OCI-LY7 (cell line): ENCODE results near the gene PRR4. TPM values are rescaled to one million over a fixed set of nuclear protein-coding genes. Genes with fewer than 3 reads are reported as not detected.

Experiments used
- Bru-seq: library from RNA; stranded (reverse); fragments of 400-500 nt; gene quantifications from one replicate; lab custom pipeline; 2021; lab: Mats Ljungman, UMichigan
- BruChase-seq, 2 experiments: library from RNA; stranded (reverse); fragments of 400-500 nt; gene quantifications; one replicate each; lab custom pipeline; 2021; lab: Mats Ljungman, UMichigan
- BruUV-seq: library from RNA; stranded (reverse); fragments of 400-500 nt; replicated peaks from 2 replicates; lab custom pipeline; 2021; lab: Mats Ljungman, UMichigan
- CTCF ChIA-PET: fragments of 300-600 bp; sonication (Branson Sonifier 250); formaldehyde crosslinking; loops from one replicate; lab custom pipeline; 2022; ENCODE audit warnings: antibody characterized with exemption; ENCODE audit not compliant: unreplicated experiment; lab: Charles Lee
- POLR2A ChIA-PET: fragments of 300-600 bp; sonication (Branson Sonifier 250); formaldehyde crosslinking; loops from one replicate; lab custom pipeline; 2022; ENCODE audit warnings: antibody characterized with exemption; lab: Charles Lee
- DNase-seq: peaks from one replicate; pipeline ENCODE4 v3.0.0-alpha.2; 2015; ENCODE audit warnings: low spot score
- H2AFZ ChIP-seq: fragments of 200-600 bp; sonication (generic), shearing (Covaris generic); 2 replicates; pipeline ENCODE4 v1.6.1; 2014; ENCODE audit warnings: mild to moderate bottlenecking, antibody characterized with exemption, low read length, moderate library complexity
- H3K27ac ChIP-seq: fragments of 200-600 bp; sonication (generic); 2 replicates; pipeline ENCODE4 v1.5.1; 2014; ENCODE audit warnings: mixed run types, low read depth, mild to moderate bottlenecking, moderate library complexity, low read length, inconsistent platforms; ENCODE audit not compliant: poor library complexity, severe bottlenecking
- H3K36me3 ChIP-seq: fragments of 200-600 bp; sonication (generic); 2 replicates; pipeline ENCODE4 v1.6.1; 2014; ENCODE audit warnings: mild to moderate bottlenecking, antibody characterized with exemption, low read length, moderate library complexity, mixed read lengths; ENCODE audit not compliant: insufficient read depth
- H3K4me1 ChIP-seq: fragments of 200-600 bp; sonication (generic); 2 replicates; pipeline ENCODE4 v1.5.1; 2014; ENCODE audit warnings: mild to moderate bottlenecking, low read length; ENCODE audit not compliant: insufficient read depth, poor library complexity, severe bottlenecking
- H3K4me2 ChIP-seq: fragments of 200-600 bp; sonication (generic); 2 replicates; pipeline ENCODE4 v1.6.1; 2014; ENCODE audit warnings: mild to moderate bottlenecking, low read length
- H3K4me3 ChIP-seq: fragments of 200-600 bp; sonication (generic); 2 replicates; pipeline ENCODE4 v1.5.1; 2014; ENCODE audit warnings: mild to moderate bottlenecking, low read depth, low read length; ENCODE audit not compliant: poor library complexity, severe bottlenecking
- H3K79me2 ChIP-seq: fragments of 200-600 bp; sonication (generic); 2 replicates; pipeline ENCODE4 v1.6.1; 2016; ENCODE audit warnings: low read depth, mild to moderate bottlenecking, low read length, moderate library complexity, mixed read lengths; ENCODE audit not compliant: insufficient read depth
- H3K9me2 ChIP-seq: fragments of 200-600 bp; sonication (generic); 2 replicates; pipeline ENCODE4 v1.6.1; 2016; ENCODE audit warnings: mild to moderate bottlenecking, low read length, mixed read lengths; ENCODE audit not compliant: insufficient read depth
- H3K9me3 ChIP-seq: fragments of 200-600 bp; sonication (generic); 2 replicates; pipeline ENCODE4 v1.6.1; 2014; ENCODE audit warnings: mild to moderate bottlenecking, mixed run types, low read length, mixed read lengths
- H4K20me1 ChIP-seq: fragments of 200-600 bp; sonication (generic); 2 replicates; pipeline ENCODE4 v1.6.1; 2014; ENCODE audit warnings: mild to moderate bottlenecking, antibody characterized with exemption, low read length, moderate library complexity, mixed read lengths; ENCODE audit not compliant: insufficient read depth
- CTCF ChIP-seq: fragments of 200-600 bp; sonication (generic); conservative IDR thresholded peaks from 2 replicates; pipeline ENCODE4 v1.5.1; 2014; ENCODE audit warnings: mild to moderate bottlenecking, antibody characterized with exemption, low read length, moderate library complexity, mixed read lengths
- EZH2phosphoT487 ChIP-seq: fragments of 200-600 bp; sonication (generic); IDR thresholded peaks from 2 replicates; pipeline ENCODE4 v1.6.1; 2018; ENCODE audit warnings: low read depth, borderline replicate concordance, mild to moderate bottlenecking, mixed run types, antibody characterized with exemption, low read length, moderate library complexity, mixed read lengths
- intact Hi-C: fragments of 100-400 bp; cut with micrococcal nuclease; formaldehyde crosslinking; loops from one replicate; pipeline ENCODE4 v1.10.0; 2022; ENCODE audit not compliant: unreplicated experiment
- long read RNA-seq: library from polyadenylated mRNA; stranded (forward); transcript quantifications from one replicate; pipeline ENCODE4 v2.0.0, GENCODE V29; 2022
- total RNA-seq, 2 experiments: library from RNA; depleted of rRNA in 1 of 2; stranded (reverse); fragments of >200 nt in 1 of 2; shearing (Covaris generic) in 1 of 2; gene quantifications; 2 replicates each; pipeline ENCODE4 v1.2.3, GENCODE V29; 2014 to 2022

The PRR4 gene, protein sequence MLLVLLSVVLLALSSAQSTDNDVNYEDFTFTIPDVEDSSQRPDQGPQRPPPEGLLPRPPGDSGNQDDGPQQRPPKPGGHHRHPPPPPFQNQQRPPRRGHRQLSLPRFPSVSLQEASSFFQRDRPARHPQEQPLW
- total RNA-seq (2014; rRNA removed; shearing (Covaris generic)) (1.4 and 1.5 TPM in 2 replicates), total RNA-seq (2022) (1.3 TPM in 1 of 2 replicates, not detected in the other), Bru-seq, nascent RNA (percentile 41 among the genes with signal in this experiment), BruChase-seq, experiment 1, labeled RNA remaining after a 6-hour chase (percentile 48 among the genes with signal in this experiment), BruChase-seq, experiment 2, labeled RNA remaining after a 2-hour chase (percentile 45 among the genes with signal in this experiment)
- long read RNA-seq: 0 reads

DNA sequence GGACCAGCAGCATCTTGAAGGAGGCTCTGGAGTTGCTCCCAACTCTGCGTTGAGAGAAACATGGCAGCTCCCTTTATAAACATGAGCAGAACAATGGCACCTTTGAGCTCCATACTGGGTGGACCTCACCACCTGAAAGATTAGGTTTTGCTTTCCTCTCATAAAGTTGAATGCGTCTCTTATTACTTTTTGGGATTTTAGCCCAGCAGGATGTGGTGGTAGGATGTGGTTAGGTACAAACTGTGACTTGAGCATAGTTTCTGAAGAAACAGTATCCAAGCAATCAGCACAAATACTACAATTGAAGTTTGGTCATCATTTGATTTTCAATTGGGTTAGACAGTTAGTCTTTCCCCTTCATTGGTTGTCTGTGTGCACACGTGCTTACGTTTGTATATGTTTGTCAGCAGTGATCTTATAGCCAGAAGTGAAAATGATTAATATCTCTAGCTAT, at the start of gene PRR4:
PRR4 (minus strand) TSS at position 51 of the 454 bp plus-strand sequence; CDS start at position 13, 38 bp downstream.
- Histone ChIP-seq H2AFZ (no peak within 1 kb of the TSS), H3K27ac (no peak within 1 kb of the TSS), H4K20me1 (no peaks in the 10 kb centered on the region), H3K79me2 (no peaks in the 10 kb centered on the region), H3K4me2 (no peak within 1 kb of the TSS), H3K36me3 (no peaks in the 10 kb centered on the region), H3K4me3 (no peak within 1 kb of the TSS), H3K9me2 (no peaks in the 10 kb centered on the region), H3K4me1 (no peaks in the 10 kb centered on the region), H3K9me3 (no peaks in the 10 kb centered on the region)
- CTCF ChIA-PET: no interaction called here
- TF ChIP-seq EZH2phosphoT487 (no peak), CTCF (no peak)
- BruUV-seq: no TSS peak
- intact Hi-C loops: no loop called here
- DNase-seq: no peak
- POLR2A ChIA-PET: no interaction called here

DNA sequence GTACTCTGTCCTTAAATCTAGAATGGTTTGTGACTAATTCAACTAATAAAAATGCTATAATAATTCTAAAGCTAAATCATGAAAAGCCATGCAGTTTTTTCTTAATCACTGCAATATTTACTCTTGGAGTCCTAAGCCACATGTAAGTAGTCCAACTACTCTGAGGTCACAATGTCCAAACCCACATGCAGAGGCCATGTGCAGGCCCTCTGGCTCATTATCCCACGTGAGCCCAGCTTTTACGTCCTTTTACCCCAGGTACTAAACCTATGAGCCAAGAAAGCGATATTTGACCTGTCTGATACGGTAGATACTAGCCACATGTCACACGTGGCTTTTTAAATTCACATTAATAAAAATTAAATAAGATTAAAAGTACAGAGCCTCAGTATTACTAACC, 47.6 kb upstream of the PRR4 start:
- no TSS peak for BruUV-seq
- Histone ChIP-seq H3K4me3 (no peak overlapping the region), H3K27ac (no peak overlapping the region), H3K4me1 (no peaks in the 10 kb centered on the region), H3K79me2 (no peaks in the 10 kb centered on the region), H3K9me2 (no peaks in the 10 kb centered on the region), H3K36me3 (no peaks in the 10 kb centered on the region), H3K9me3 (no peaks in the 10 kb centered on the region), H2AFZ (no peak overlapping the region), H4K20me1 (no peaks in the 10 kb centered on the region), H3K4me2 (no peak overlapping the region)
- TF ChIP-seq CTCF (no peak), EZH2phosphoT487 (no peak)
- ChIA-PET POLR2A (no interaction called here), CTCF (no interaction called here)
- intact Hi-C loops: no loop called here
- DNase-seq: no peak

- CTCF ChIA-PET: no interaction called here
- Histone ChIP-seq H3K4me3 (no peak overlapping the region), H3K9me2 (no peaks in the 10 kb centered on the region), H2AFZ (no peak overlapping the region), H3K36me3 (no peaks in the 10 kb centered on the region), H3K27ac (no peak overlapping the region), H3K4me2 (no peak overlapping the region), H3K79me2 (no peaks in the 10 kb centered on the region), H3K4me1 (no peaks in the 10 kb centered on the region), H4K20me1 (no peaks in the 10 kb centered on the region), H3K9me3 (no peaks in the 10 kb centered on the region)
- TF ChIP-seq CTCF: no peak
- POLR2A ChIA-PET: interaction anchor here (0.6 to 1.1 kb wide), 2 partner anchors 18 to 1889 kb away, joined by 3 read pairs; no protein-coding TSS in a partner anchor
- intact Hi-C loops: no loop called here
- no peak for DNase-seq
- BruUV-seq: no TSS peak
These were observed 42.7 kb upstream of the PRR4 start for GRCh38 chr12:10891937-10892336.
